ENCODE data around the gene CCL27. TPM values are rescaled to one million over a fixed set of nuclear protein-coding genes. Genes with fewer than 3 reads are reported as not detected.

CCL27 gene
- total and polyA plus RNA-seq, 2 donors (not counting 1 experiment from before 2014, with no cell fraction given): not detected

- CTCF ChIA-PET: no interaction called here
Observed at GRCh38 chr9:34707130-34707529, 44.7 kb upstream of the CCL27 start.

More at GRCh38 chr9:34707130-34707529, 44.7 kb upstream of the CCL27 start:
- H4K20me1 ChIP-seq (ENCODE audit: control insufficient read depth, insufficient read depth, low read length, poor library complexity, severe bottlenecking): no peaks in the 10 kb centered on the region
- no peak overlapping the region for H3K4me3 Mint-ChIP-seq
- no peak overlapping the region for H2AFZ ChIP-seq (ENCODE audit: insufficient read depth, low read depth, low read length, poor library complexity, severe bottlenecking)
- H3K27ac ChIP-seq (ENCODE audit: low read length in 2 of 2): no peak overlapping the region
- POLR2A ChIA-PET: no interaction called here
- 63% methylated on average over 2 of the region's 2 CpGs for WGBS (ENCODE audit: insufficient coverage)
- no peak overlapping the region for H3K4me3 ChIP-seq (ENCODE audit: control extremely low read depth in 1 of 5, extremely low read depth in 1 of 5, insufficient read depth in 1 of 5, low read depth in 2 of 5, low read length in 4 of 5)
- peaks cover 3% of the 10 kb centered on the region for H3K4me1 Mint-ChIP-seq
- H3K27ac Mint-ChIP-seq: no peak overlapping the region
- no peaks in the 10 kb centered on the region for H3K36me3 ChIP-seq (replicated peaks in 1 of 2; ENCODE audit: control extremely low read depth in 1 of 2, control insufficient read depth in 1 of 2, extremely low read depth in 1 of 2, insufficient read depth in 2 of 2, low read length in 1 of 2)
- no peaks in the 10 kb centered on the region for H3K9me3 ChIP-seq (ENCODE audit: control extremely low read depth in 1 of 3, control insufficient read depth in 2 of 3, insufficient read depth in 1 of 3, low read length in 2 of 3)
- TF ChIP-seq CTCF (IDR thresholded peaks at IDR 0.05) (no peak), EZH2 (IDR thresholded peaks at IDR 0.05; ENCODE audit: borderline replicate concordance, insufficient read depth, low read depth, low read length, poor library complexity, severe bottlenecking) (no peak)
- intact Hi-C loops (cut with micrococcal nuclease): loop anchor here (10.0 kb wide), 1 partner anchor 278 kb away; the partner anchor contains the start of gene DNAJB5
- peaks cover 0 to under 1% of the 10 kb centered on the region in 2 donors for H3K4me1 ChIP-seq (ENCODE audit: control insufficient read depth in 2 of 2, insufficient read depth in 2 of 2, low read length in 2 of 2)
- H3K27me3 Mint-ChIP-seq: peaks cover 11% of the 10 kb centered on the region
- H3K79me2 ChIP-seq (ENCODE audit: control insufficient read depth, insufficient read depth, low read length): no peaks in the 10 kb centered on the region
- DNase-seq (no peak), ATAC-seq (ENCODE audit: low read depth) (no peak)
- no peaks in the 10 kb centered on the region for H3K9me3 Mint-ChIP-seq (ENCODE audit: insufficient read depth)
- H3K27me3 ChIP-seq (replicated peaks in 1 of 4; ENCODE audit: control extremely low read depth in 1 of 4, control insufficient read depth in 3 of 4, insufficient read depth in 4 of 4, low read length in 3 of 4): no peaks in the 10 kb centered on the region
- no peak overlapping the region for H3K9ac ChIP-seq (ENCODE audit: low read length)
- H3K4me2 ChIP-seq (replicated peaks; ENCODE audit: low read depth, low read length, poor library complexity, severe bottlenecking): no peak overlapping the region

All from B cell (primary cell).